ENCODE measurements around the gene NEDD8. TPM values are rescaled to one million over a fixed set of nuclear protein-coding genes. Genes with fewer than 3 reads are reported as not detected.
A peak's percentile ranks its signal among the peaks of the same experiment; 100 is the strongest.

NEDD8 gene
- total RNA-seq, 4 donors from 2014 or later: 68.6 to 109 (median 98.3) TPM

GRCh38 chr14:24171422-24172260 lies 60.5 kb downstream of the NEDD8 start, which contains the start of gene REC8:
REC8 (plus strand) TSS chr14:24172080; CDS start chr14:24172553, 473 bp downstream.
- Histone ChIP-seq H3K9me3 (no peaks in the 10 kb centered on the region), H3K4me3 (peak within 1 kb of the TSS; percentile 38 to 48 (median 46)), H3K4me1 (peaks cover 0 to 14% (median 2%) of the 10 kb centered on the region in 4 donors), H3K27ac (peak within 1 kb of the TSS; percentile 49 to 77 (median 64)), H3K27me3 (no peaks in the 10 kb centered on the region), H3K36me3 (peaks cover 0 to 69% (median 0%) of the 10 kb centered on the region in 3 donors)
- DNase-seq (ENCODE audit: low spot score in 2 of 2): peak; percentile 61 to 63
- WGBS, 2 donors: 8 to 14% methylated on average over 54 to 63 of the region's 63 CpGs
- TF ChIP-seq, protein P1, sequence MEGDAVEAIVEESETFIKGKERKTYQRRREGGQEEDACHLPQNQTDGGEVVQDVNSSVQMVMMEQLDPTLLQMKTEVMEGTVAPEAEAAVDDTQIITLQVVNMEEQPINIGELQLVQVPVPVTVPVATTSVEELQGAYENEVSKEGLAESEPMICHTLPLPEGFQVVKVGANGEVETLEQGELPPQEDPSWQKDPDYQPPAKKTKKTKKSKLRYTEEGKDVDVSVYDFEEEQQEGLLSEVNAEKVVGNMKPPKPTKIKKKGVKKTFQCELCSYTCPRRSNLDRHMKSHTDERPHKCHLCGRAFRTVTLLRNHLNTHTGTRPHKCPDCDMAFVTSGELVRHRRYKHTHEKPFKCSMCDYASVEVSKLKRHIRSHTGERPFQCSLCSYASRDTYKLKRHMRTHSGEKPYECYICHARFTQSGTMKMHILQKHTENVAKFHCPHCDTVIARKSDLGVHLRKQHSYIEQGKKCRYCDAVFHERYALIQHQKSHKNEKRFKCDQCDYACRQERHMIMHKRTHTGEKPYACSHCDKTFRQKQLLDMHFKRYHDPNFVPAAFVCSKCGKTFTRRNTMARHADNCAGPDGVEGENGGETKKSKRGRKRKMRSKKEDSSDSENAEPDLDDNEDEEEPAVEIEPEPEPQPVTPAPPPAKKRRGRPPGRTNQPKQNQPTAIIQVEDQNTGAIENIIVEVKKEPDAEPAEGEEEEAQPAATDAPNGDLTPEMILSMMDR (IDR thresholded peaks at IDR 0.05): peak in 1 of 5 experiments; percentile 12
- peak in 1 of 2 donors; percentile 17 for TF ChIP-seq EP300 (IDR thresholded peaks at IDR 0.05)
- TF ChIP-seq POLR2A (IDR thresholded peaks at IDR 0.05): no peak

GRCh38 chr14:24167469-24168114 lies 64.6 kb downstream of the NEDD8 start:
- H3K27ac ChIP-seq: no peak overlapping the region
- H3K27me3 ChIP-seq: no peaks in the 10 kb centered on the region
- no peak for DNase-seq (ENCODE audit: low spot score in 2 of 2)
- TF ChIP-seq, protein P1 (IDR thresholded peaks at IDR 0.05): no peak
- TF ChIP-seq EP300 (IDR thresholded peaks at IDR 0.05) (no peak), POLR2A (IDR thresholded peaks at IDR 0.05) (no peak)
- H3K4me1 ChIP-seq: peaks cover 0 to 40% (median 12%) of the 10 kb centered on the region in 4 donors
- H3K36me3 ChIP-seq: peaks cover 5 to 73% (median 34%) of the 10 kb centered on the region in 3 donors
- WGBS, 2 donors: 83 to 86% methylated on average over 3 of the region's 3 CpGs
- no peaks in the 10 kb centered on the region for H3K9me3 ChIP-seq
- H3K4me3 ChIP-seq: no peak overlapping the region

Small RNAs within 50 kb of the gene (small RNA-seq; reads per million reads assigned to genes)
- gene AL136295.4: not detected
- not detected for gene CHMP4A
- not detected for gene IPO4
- gene MDP1: not detected

Other genes starting within 250 kb of the NEDD8 start
- 10 to 100 TPM; 15.3 to 19.6 (median 17.7) TPM for gene DHRS4L2, start 243.4 kb downstream of the NEDD8 start, total RNA-seq
- under 1 TPM in 3 of 4 donors, not detected in 1; 0.42 to 0.60 (median 0.44) TPM for gene CARMIL3, start 180.4 kb downstream of the NEDD8 start, total RNA-seq
- not detected for gene CPNE6, start 160.8 kb downstream of the NEDD8 start, total RNA-seq
- gene PCK2, start 138.1 kb downstream of the NEDD8 start, total RNA-seq: 10 to 100 TPM; 28.9 to 49.2 (median 34.3) TPM
- gene DCAF11, start 117.6 kb downstream of the NEDD8 start, total RNA-seq: 100 to 1,000 TPM in 2 of 4 donors, 10 to 100 TPM in 2; 68.9 to 126 (median 98.9) TPM
- 1 to 10 TPM; 4.8 to 7.0 (median 5.9) TPM for gene NRL, start 117.4 kb downstream of the NEDD8 start, total RNA-seq
- 1 to 10 TPM in 1 of 4 donors, under 1 TPM in 1, not detected in 2; 0.78 to 1.3 TPM for gene FITM1, start 101.7 kb downstream of the NEDD8 start, total RNA-seq
- gene PSME1, start 96.2 kb downstream of the NEDD8 start, total RNA-seq: 100 to 1,000 TPM in 3 of 4 donors, 10 to 100 TPM in 1; 96.9 to 130 (median 110) TPM
- gene EMC9, start 90.8 kb downstream of the NEDD8 start, total RNA-seq: 10 to 100 TPM in 2 of 4 donors, 1 to 10 TPM in 2; 9.2 to 22.7 (median 14.4) TPM
- gene PSME2, start 85.8 kb downstream of the NEDD8 start, total RNA-seq: 10 to 100 TPM; 33.7 to 64.0 (median 51.9) TPM
- 100 to 1,000 TPM in 1 of 4 donors, 10 to 100 TPM in 3; 33.5 to 112 (median 72.9) TPM for gene RNF31, start 84.9 kb downstream of the NEDD8 start, total RNA-seq
- 100 to 1,000 TPM in 1 of 4 donors, 10 to 100 TPM in 3; 55.7 to 106 (median 65.8) TPM for gene IRF9, start 71.1 kb downstream of the NEDD8 start, total RNA-seq
- 10 to 100 TPM in 3 of 4 donors, 1 to 10 TPM in 1; 6.5 to 25.5 (median 16.3) TPM for gene REC8, start 60.3 kb downstream of the NEDD8 start, total RNA-seq
- 10 to 100 TPM; 19.4 to 88.5 (median 26.9) TPM for gene IPO4, start 43.6 kb downstream of the NEDD8 start, total RNA-seq
- 10 to 100 TPM; 46.8 to 61.3 (median 54.6) TPM for gene TM9SF1, start 36.9 kb downstream of the NEDD8 start, total RNA-seq
- not detected for gene TSSK4, start 26.7 kb downstream of the NEDD8 start, total RNA-seq
- 100 to 1,000 TPM in 1 of 4 donors, 10 to 100 TPM in 3; 43.9 to 118 (median 82.1) TPM for gene CHMP4A, start 18.9 kb downstream of the NEDD8 start, total RNA-seq
- gene MDP1, start 16.3 kb downstream of the NEDD8 start, total RNA-seq: 10 to 100 TPM; 16.5 to 48.3 (median 28.9) TPM
- 10 to 100 TPM; 46.5 to 63.4 (median 57.2) TPM for gene GMPR2, start 562 bp upstream of the NEDD8 start, total RNA-seq
- 10 to 100 TPM; 53.9 to 66.4 (median 60.8) TPM for gene TINF2, start 10.3 kb upstream of the NEDD8 start, total RNA-seq
- 10 to 100 TPM; 13.5 to 53.5 (median 19.4) TPM for gene TGM1, start 30.8 kb upstream of the NEDD8 start, total RNA-seq
- 10 to 100 TPM; 36.5 to 68.4 (median 42.9) TPM for gene RABGGTA, start 39.2 kb upstream of the NEDD8 start, total RNA-seq
- gene DHRS1, start 67.4 kb upstream of the NEDD8 start, total RNA-seq: 10 to 100 TPM; 15.7 to 43.5 (median 22.6) TPM
- 10 to 100 TPM; 17.0 to 24.9 (median 20.4) TPM for gene NOP9, start 67.5 kb upstream of the NEDD8 start, total RNA-seq
- 10 to 100 TPM in 3 of 4 donors, 1 to 10 TPM in 1; 9.4 to 34.5 (median 14.2) TPM for gene CIDEB, start 75.6 kb upstream of the NEDD8 start, total RNA-seq
- gene LTB4R2, start 77.8 kb upstream of the NEDD8 start, total RNA-seq: 10 to 100 TPM; 15.5 to 31.5 (median 20.2) TPM
- gene LTB4R, start 79.1 kb upstream of the NEDD8 start, total RNA-seq: 10 to 100 TPM in 3 of 4 donors, 1 to 10 TPM in 1; 8.4 to 14.4 (median 11.8) TPM
- 10 to 100 TPM; 32.0 to 68.1 (median 53.2) TPM for gene ADCY4, start 102.7 kb upstream of the NEDD8 start, total RNA-seq
- gene RIPK3, start 107.6 kb upstream of the NEDD8 start, total RNA-seq: 1 to 10 TPM; 4.0 to 9.6 (median 9.0) TPM
- 100 to 1,000 TPM in 2 of 4 donors, 10 to 100 TPM in 2; 58.6 to 132 (median 99.1) TPM for gene NFATC4, start 135.8 kb upstream of the NEDD8 start, total RNA-seq
- 10 to 100 TPM; 17.4 to 24.7 (median 19.4) TPM for gene NYNRIN, start 166.6 kb upstream of the NEDD8 start, total RNA-seq
- gene CBLN3, start 197.3 kb upstream of the NEDD8 start, total RNA-seq: 1 to 10 TPM; 2.1 to 6.9 (median 5.1) TPM
- 100 to 1,000 TPM in 1 of 4 donors, 10 to 100 TPM in 3; 66.8 to 106 (median 84.5) TPM for gene KHNYN, start 197.6 kb upstream of the NEDD8 start, total RNA-seq
- gene SDR39U1, start 210.4 kb upstream of the NEDD8 start, total RNA-seq: 10 to 100 TPM; 37.9 to 64.9 (median 60.8) TPM